ENCODE results near the gene TBC1D1. TPM values are rescaled to one million over a fixed set of nuclear protein-coding genes. Genes with fewer than 3 reads are reported as not detected.

The TBC1D1 gene
- total and polyA plus RNA-seq, 2 donors (not counting 3 experiments of a cell fraction or from before 2014, with no cell fraction given), result 63.5 to 116 TPM

DNA sequence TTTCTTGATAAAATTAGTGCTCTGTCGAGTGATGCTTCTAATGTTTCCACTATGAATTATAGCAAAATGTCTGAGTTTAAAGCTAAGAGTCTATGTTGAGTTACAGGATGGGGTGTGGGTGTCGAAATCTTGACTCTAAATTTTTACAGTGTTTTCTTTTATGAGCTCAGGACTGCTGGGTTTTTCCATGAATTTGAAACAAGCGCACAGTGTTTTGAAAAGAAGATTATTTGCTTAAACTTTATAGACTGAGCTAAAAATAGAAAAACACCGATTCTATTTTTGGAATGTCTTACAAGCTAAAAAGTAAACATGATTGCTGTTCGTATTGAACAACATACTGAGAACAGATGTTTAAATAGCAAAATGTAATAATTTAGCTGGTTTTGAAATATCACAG, 76.9 kb downstream of the TBC1D1 start:
- Histone ChIP-seq H3K4me1 (ENCODE audit: control insufficient read depth, extremely low read depth, insufficient read depth, low read length) (no peaks in the 10 kb centered on the region), H4K20me1 (replicated peaks; ENCODE audit: control insufficient read depth, extremely low read depth, insufficient read depth, low read length) (no peaks in the 10 kb centered on the region), H3K4me2 (ENCODE audit: insufficient read depth, low read length) (no peak overlapping the region), H3K9ac (replicated peaks; ENCODE audit: extremely low read depth, insufficient read depth, low read length) (no peak overlapping the region), H3K27ac (ENCODE audit: insufficient read depth, low read depth, low read length) (no peak overlapping the region), H3K36me3 (ENCODE audit: control insufficient read depth in 2 of 2, extremely low read depth in 1 of 2, insufficient read depth in 2 of 2, low read length in 2 of 2) (no peaks in the 10 kb centered on the region), H3K79me2 (ENCODE audit: control insufficient read depth, insufficient read depth, low read length) (no peaks in the 10 kb centered on the region), H3K9me3 (replicated peaks; ENCODE audit: control insufficient read depth, insufficient read depth, low read length) (no peaks in the 10 kb centered on the region), H3K9me1 (replicated peaks; ENCODE audit: control insufficient read depth, extremely low read depth, insufficient read depth, low read length) (no peaks in the 10 kb centered on the region), H3K27me3 (ENCODE audit: control insufficient read depth in 2 of 2, insufficient read depth in 2 of 2, low read length in 2 of 2) (no peaks in the 10 kb centered on the region), H2AFZ (ENCODE audit: low read depth, low read length) (no peak overlapping the region), H3K4me3 (replicated peaks in 1 of 3; ENCODE audit: insufficient read depth in 1 of 3, low read depth in 1 of 3, low read length in 3 of 3) (no peak overlapping the region)
- ChIA-PET CTCF (interaction anchor here (1.0 to 2.6 kb wide), 2 partner anchors 10 kb away, joined by 3 to 17 read pairs; no protein-coding TSS in a partner anchor), POLR2A (no interaction called here)
- intact Hi-C loops (cut with micrococcal nuclease) (no loop called here), dilution Hi-C loops (cut with MboI; ENCODE audit: extremely low pct_ligation_motif_present, low sequenced_read_pairs) (no loop called here)
- DNase-seq (ENCODE audit: low read depth, low spot score), result no peak
- no peak for TF ChIP-seq MYC (IDR thresholded peaks at IDR 0.05; ENCODE audit: low read depth, low read length)
- TF ChIP-seq POLR2A (IDR thresholded peaks at IDR 0.05; ENCODE audit: low read depth, low read length), result no peak
- no peak for TF ChIP-seq FOS (IDR thresholded peaks at IDR 0.05; ENCODE audit: borderline replicate concordance, insufficient read depth, low read length)
- TF ChIP-seq EZH2 (IDR thresholded peaks at IDR 0.05; ENCODE audit: borderline replicate concordance, low read depth, low read length, severe bottlenecking), result no peak
- TF ChIP-seq JUN (IDR thresholded peaks at IDR 0.05; ENCODE audit: borderline replicate concordance, insufficient read depth, insufficient read length, low read depth), result no peak
- no peak for TF ChIP-seq GATA2 (IDR thresholded peaks at IDR 0.05; ENCODE audit: insufficient read depth, insufficient read length, low read depth, low read length)
- TF ChIP-seq, protein P1, sequence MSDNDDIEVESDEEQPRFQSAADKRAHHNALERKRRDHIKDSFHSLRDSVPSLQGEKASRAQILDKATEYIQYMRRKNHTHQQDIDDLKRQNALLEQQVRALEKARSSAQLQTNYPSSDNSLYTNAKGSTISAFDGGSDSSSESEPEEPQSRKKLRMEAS (IDR thresholded peaks at IDR 0.05; ENCODE audit: insufficient read depth, insufficient read length), result no peak
- no peak for TF ChIP-seq POLR2AphosphoS5 (IDR thresholded peaks at IDR 0.05; ENCODE audit: insufficient read depth, low read depth, low read length)
- TF ChIP-seq, protein P2, sequence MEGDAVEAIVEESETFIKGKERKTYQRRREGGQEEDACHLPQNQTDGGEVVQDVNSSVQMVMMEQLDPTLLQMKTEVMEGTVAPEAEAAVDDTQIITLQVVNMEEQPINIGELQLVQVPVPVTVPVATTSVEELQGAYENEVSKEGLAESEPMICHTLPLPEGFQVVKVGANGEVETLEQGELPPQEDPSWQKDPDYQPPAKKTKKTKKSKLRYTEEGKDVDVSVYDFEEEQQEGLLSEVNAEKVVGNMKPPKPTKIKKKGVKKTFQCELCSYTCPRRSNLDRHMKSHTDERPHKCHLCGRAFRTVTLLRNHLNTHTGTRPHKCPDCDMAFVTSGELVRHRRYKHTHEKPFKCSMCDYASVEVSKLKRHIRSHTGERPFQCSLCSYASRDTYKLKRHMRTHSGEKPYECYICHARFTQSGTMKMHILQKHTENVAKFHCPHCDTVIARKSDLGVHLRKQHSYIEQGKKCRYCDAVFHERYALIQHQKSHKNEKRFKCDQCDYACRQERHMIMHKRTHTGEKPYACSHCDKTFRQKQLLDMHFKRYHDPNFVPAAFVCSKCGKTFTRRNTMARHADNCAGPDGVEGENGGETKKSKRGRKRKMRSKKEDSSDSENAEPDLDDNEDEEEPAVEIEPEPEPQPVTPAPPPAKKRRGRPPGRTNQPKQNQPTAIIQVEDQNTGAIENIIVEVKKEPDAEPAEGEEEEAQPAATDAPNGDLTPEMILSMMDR (IDR thresholded peaks at IDR 0.05; ENCODE audit: extremely low read depth in 1 of 2, insufficient read depth in 1 of 2, low read depth in 1 of 2, low read length in 2 of 2), result no peak
- BruUV-seq (replicated peaks), result no TSS peak
- peak; percentile 21 for FAIRE-seq

Measured in endothelial cell of umbilical vein (primary cell).